Dendritic cell treated with granulocyte-macrophage colony-stimulating factor and Interleukin-4, amounts not matched to agents 40 ng/mL and 50 ng/mL, for 4 days (primary cell): ENCODE results near the gene SAA2.
"Not testable (repeated sequence)": the region's sequence is repeated elsewhere in the genome, so short reads cannot be mapped to it uniquely, and the experiment has no call there.

Source experiments
- H3K27ac Mint-ChIP-seq: one replicate; pipeline ENCODE4 v1.8.0; 2022; ENCODE audit warnings: mild to moderate bottlenecking, mixed read lengths
- H3K27me3 Mint-ChIP-seq: one replicate; pipeline ENCODE4 v1.8.0; 2022; ENCODE audit warnings: mild to moderate bottlenecking, mixed read lengths
- H3K36me3 Mint-ChIP-seq: one replicate; pipeline ENCODE4 v1.8.0; 2022; ENCODE audit warnings: low read depth, mixed read lengths
- H3K4me1 Mint-ChIP-seq: one replicate; pipeline ENCODE4 v1.8.0; 2022; ENCODE audit warnings: low read depth, mixed read lengths
- H3K4me3 Mint-ChIP-seq: one replicate; pipeline ENCODE4 v1.8.0; 2022; ENCODE audit warnings: mild to moderate bottlenecking, moderate library complexity, mixed read lengths
- H3K9me3 Mint-ChIP-seq: one replicate; pipeline ENCODE4 v1.8.0; 2022; ENCODE audit warnings: mixed read lengths
- intact Hi-C: fragments of 100-400 bp; cut with micrococcal nuclease; formaldehyde crosslinking; loops from one replicate; pipeline ENCODE4 v1.15.0; 2022

SAA2 gene

DNA sequence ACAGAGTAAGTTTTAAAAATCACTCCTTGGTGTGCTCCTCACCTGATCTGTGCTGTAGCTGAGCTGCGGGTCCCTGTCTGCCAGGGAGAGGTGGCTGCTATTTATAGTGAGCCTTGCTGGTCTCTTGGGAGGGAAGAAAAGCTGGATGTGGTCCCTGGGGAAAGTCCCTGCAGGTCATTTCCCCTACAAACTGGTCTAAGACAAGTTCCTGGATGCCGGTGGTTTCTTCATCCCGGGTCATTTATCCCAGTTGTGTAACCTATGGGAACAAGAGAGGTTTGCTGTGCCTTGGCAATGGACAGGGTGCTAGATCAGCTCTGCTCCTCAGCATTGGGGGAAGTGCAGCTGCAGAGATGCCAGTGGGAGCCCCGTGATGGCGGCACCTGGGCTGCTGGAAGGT lies at the start of gene SAA2:
Gene SAA2 (minus strand): TSS at position 108 of the 400 bp plus-strand sequence. CDS start 657 bp downstream, outside the sequence.
- Mint-ChIP-seq H3K4me3 (no peak within 1 kb of the TSS), H3K27ac (no peak within 1 kb of the TSS), H3K36me3 (no peaks in the 10 kb centered on the region), H3K9me3 (no peaks in the 10 kb centered on the region), H3K27me3 (peaks cover 3% of the 10 kb centered on the region), H3K4me1 (peaks cover 14% of the 10 kb centered on the region)
- intact Hi-C loops: no loop called here

DNA sequence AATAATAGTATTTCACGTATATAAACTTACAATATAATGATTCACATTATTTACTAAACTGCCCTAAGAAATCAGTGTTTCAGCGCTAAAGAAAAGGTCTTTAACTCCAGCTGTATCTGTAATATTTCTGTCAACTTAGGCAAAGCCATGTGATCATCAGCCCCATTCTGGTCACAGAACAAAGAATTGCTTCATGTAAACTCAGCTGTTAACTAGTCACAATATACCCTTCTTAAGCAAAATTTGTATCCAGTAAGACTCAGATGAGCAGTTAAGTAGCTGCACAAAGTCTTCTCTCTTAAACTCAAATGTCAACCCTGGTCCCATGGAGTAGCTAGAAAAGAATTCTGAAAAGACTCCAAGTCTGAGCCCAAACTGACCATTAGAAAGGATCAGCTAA lies 46.8 kb upstream of the SAA2 start:
- Mint-ChIP-seq H3K9me3 (no peaks in the 10 kb centered on the region), H3K4me1 (peaks cover 40% of the 10 kb centered on the region), H3K27me3 (no peaks in the 10 kb centered on the region), H3K36me3 (peaks cover 93% of the 10 kb centered on the region), H3K4me3 (no peak overlapping the region), H3K27ac (peak overlapping the region; percentile 80)
- intact Hi-C loops: loop anchor here (2.0 kb wide), 1 partner anchor 15 kb away; no protein-coding TSS in a partner anchor

DNA sequence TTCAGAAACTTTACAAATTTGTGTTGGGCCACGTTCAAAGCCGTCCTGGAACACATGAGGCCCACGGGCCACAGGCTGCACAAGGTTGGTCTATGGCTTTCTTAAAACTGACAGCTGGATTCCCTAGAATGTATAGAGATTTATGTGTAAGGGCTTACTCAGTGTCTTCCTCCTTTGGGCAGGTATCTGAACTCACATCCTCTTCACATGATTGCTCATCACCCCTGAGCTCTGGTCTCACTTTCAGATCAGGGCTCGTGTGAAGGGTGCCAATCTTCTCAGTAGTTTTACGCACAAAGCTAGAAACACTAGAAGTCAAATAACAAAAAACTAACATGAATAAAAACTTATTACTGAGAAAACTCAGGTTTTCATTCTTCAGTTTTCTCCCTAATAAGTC lies 46.4 kb upstream of the SAA2 start:
- H3K4me3 Mint-ChIP-seq: no peak overlapping the region
- H3K27me3 Mint-ChIP-seq: no peaks in the 10 kb centered on the region
- peaks cover 36% of the 10 kb centered on the region for H3K4me1 Mint-ChIP-seq
- intact Hi-C loops: loop anchor here (2.0 kb wide), 1 partner anchor 14 kb away; no protein-coding TSS in a partner anchor
- peaks cover 93% of the 10 kb centered on the region for H3K36me3 Mint-ChIP-seq
- no peaks in the 10 kb centered on the region for H3K9me3 Mint-ChIP-seq
- peak overlapping the region; percentile 63 for H3K27ac Mint-ChIP-seq

DNA sequence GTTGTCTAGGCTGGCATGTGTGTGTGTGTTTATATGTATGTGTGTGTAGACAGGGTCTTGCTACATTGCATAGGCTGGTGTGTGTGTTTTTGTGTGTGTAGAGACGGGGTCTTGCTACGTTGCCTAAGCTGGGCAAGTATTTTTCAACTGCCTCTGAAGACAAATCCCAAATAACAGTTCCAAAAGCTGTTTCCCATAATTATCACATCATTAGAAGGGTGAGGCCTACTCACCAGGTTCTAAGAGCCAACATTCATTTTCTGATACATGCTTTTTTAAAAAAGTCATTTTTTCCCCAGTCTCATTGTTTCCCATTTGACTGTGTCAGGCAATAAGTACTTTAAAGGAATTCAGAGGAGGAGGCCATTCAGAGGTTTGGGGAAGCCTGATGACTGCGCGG lies 40.4 kb upstream of the SAA2 start:
- intact Hi-C loops: no loop called here
- Mint-ChIP-seq H3K27ac (no peak overlapping the region), H3K4me1 (peaks cover 16% of the 10 kb centered on the region), H3K27me3 (no peaks in the 10 kb centered on the region), H3K9me3 (no peaks in the 10 kb centered on the region), H3K4me3 (no peak overlapping the region), H3K36me3 (peaks cover 92% of the 10 kb centered on the region)

DNA sequence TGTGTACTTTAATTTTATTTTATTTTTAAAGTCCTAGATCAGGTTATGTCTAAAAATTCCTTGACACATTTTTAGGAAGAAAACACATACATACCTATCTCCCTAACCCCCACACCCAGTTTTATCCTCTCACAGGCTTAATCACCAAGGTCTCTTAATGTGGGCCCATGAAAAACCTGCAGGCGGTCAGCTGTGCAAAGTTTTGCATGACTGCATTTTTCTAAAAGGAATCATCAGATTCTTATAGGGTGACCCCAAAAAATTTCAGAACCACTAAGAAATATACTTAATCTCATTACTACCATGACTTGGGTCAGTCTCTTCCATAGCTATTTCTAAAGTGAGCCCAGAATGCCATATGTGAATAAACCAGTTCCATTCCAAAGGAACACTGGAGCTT lies 37.4 kb upstream of the SAA2 start:
- intact Hi-C loops: no loop called here
- H3K36me3 Mint-ChIP-seq: peaks cover 92% of the 10 kb centered on the region
- H3K27ac Mint-ChIP-seq: no peak overlapping the region
- H3K4me1 Mint-ChIP-seq: peaks cover 24% of the 10 kb centered on the region
- H3K27me3 Mint-ChIP-seq: no peaks in the 10 kb centered on the region
- no peaks in the 10 kb centered on the region for H3K9me3 Mint-ChIP-seq
- H3K4me3 Mint-ChIP-seq: no peak overlapping the region

DNA sequence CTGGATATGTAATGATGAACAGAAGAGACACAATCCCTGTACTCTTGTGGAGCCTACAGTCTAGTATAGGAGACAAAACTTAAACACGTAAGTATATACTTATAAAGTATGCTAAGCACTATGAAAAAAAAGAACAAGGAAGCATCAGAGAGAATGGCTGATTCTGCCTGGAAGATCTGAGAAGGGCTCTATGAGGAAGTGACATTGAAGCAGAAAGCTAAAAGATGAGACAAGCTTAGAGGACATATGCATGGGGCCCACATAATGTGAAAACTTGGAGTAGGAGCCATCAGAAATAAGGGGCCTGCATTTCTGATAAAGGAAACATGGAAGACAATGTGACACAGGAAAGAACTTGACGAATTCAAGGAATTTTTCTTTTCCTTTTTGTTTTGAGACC lies 34.2 kb upstream of the SAA2 start:
- peak overlapping the region; percentile 76 for H3K27ac Mint-ChIP-seq
- no peaks in the 10 kb centered on the region for H3K27me3 Mint-ChIP-seq
- peaks cover 49% of the 10 kb centered on the region for H3K4me1 Mint-ChIP-seq
- H3K36me3 Mint-ChIP-seq: peaks cover 84% of the 10 kb centered on the region
- H3K9me3 Mint-ChIP-seq: no peaks in the 10 kb centered on the region
- no peak overlapping the region for H3K4me3 Mint-ChIP-seq
- intact Hi-C loops: loop anchor here (5.0 kb wide), 1 partner anchor 40 kb away; the partner anchor contains the start of genes GTF2H1 and HPS5

DNA sequence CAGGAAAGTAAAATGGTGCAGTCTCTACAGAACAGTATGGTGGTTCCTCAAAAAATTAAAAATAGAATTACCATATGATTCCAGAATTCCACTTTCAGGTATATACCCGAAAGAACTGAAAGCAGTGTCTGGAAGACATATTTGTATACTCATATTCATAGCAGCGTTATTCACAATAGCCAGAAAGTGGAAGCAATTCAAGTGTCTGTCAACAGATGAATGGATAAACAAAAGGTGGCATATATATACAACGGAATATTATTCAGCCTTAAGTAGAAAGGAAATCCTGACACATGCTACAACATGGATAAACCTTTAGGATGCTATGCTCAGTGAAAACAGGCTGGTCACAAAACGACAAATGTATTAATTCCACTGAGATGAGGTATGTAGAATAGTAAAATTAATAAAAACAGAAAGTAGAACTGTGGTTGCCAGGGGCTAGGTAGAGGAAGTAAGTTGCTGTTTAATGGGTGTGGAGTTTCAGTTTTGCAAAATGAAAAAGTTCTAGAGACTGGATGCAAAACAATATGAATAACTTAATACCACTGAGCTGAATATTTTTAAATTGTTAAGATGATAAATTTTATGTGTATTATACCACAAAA lies 32.1 kb upstream of the SAA2 start:
- Mint-ChIP-seq H3K4me1 (peaks cover 63% of the 10 kb centered on the region), H3K9me3 (no peaks in the 10 kb centered on the region), H3K27me3 (no peaks in the 10 kb centered on the region), H3K36me3 (peaks cover 85% of the 10 kb centered on the region), H3K4me3 (peak overlapping the region; percentile 32), H3K27ac (peak overlapping the region; percentile 76)
- intact Hi-C loops: loop anchor here (2.0 to 5.0 kb wide), 2 partner anchors 14 to 42 kb away; partner anchors contain the start of genes GTF2H1 and HPS5

DNA sequence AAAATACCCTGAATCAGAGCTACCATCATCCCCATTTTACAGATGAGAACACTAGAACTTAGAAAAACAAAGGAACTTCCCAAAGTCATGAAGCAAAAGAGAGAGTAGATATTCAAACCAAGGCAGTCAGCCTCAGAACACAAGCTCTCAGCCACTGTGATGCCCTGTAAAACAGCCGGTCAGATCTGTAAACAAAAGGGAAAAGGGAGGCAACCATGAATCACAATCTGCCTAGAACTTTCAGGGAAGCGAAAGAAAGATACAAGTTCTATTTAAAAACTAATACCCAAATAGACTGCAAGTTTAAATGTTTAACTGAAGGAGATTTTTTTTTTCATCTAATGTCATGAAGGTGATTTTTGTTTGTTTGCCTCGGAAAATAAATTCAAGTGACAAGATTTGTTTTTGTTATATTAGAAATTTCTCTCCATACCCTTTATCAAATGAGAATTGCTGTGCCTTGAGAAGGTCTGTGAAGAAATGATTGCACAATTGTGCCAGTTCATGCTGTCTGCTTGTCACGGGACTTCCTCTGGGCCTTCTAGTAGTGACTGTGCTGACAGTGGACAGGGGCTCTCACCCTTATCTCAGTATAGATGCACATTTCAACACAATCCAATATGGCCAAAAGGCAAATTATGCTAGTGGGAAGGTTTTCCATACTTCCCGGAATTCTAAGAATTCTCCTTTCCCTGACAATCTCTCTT lies 29.2 kb upstream of the SAA2 start:
- H3K27ac Mint-ChIP-seq: peak overlapping the region; percentile 91
- no peaks in the 10 kb centered on the region for H3K9me3 Mint-ChIP-seq

DNA sequence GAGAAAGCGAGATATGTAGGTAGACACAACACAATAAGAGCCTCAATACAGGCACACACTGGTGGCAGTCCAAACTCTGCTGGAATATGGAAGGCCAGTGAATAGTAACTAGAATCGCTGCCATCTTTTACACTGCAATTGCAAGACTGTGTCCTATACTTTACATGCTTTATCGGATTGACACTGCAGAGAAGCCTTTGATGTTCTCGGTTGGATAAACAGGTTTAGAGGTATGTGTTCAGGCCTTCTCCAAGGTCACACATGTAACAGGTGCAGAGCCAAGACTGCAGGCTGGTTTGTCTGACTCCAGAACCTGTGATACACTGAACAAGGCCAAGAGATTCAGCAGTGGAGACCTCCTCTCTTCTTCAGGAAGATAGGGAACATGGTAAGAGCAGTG lies 22.7 kb upstream of the SAA2 start:
- H3K27ac Mint-ChIP-seq: no peak overlapping the region
- intact Hi-C loops: no loop called here
- H3K4me1 Mint-ChIP-seq: peaks cover 4% of the 10 kb centered on the region

More for the DNA sequence above, 29.2 kb upstream of the SAA2 start:
- Mint-ChIP-seq H3K36me3 (peaks cover 66% of the 10 kb centered on the region), H3K4me1 (peaks cover 55% of the 10 kb centered on the region), H3K4me3 (peak overlapping the region; percentile 14), H3K27me3 (no peaks in the 10 kb centered on the region)
- intact Hi-C loops: no loop called here

DNA sequence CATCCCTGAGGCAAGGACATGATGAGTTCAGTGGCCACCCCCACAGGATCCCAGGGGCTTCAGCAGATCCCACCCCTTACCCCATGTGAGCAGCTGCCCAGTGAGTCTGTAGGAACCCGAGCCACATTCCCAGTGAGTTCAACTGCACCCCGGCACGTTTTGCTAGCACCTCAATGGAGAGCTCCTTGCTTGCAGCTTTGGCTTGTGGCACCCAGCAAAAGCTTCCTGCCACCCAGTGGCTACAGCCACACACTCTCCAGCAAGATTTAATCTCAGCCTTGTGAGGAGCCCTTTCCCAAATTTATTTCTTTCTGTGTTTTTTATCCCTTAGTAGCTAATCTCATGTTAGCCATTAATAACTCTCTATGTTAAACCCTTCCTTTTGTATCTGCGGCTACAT lies 21.6 kb upstream of the SAA2 start:
- intact Hi-C loops: no loop called here
- H3K36me3 Mint-ChIP-seq: peaks cover 2% of the 10 kb centered on the region
- H3K4me1 Mint-ChIP-seq: peaks cover 13% of the 10 kb centered on the region
- no peaks in the 10 kb centered on the region for H3K9me3 Mint-ChIP-seq
- H3K27me3 Mint-ChIP-seq: no peaks in the 10 kb centered on the region
- no peak overlapping the region for H3K27ac Mint-ChIP-seq
- no peak overlapping the region for H3K4me3 Mint-ChIP-seq

More for the DNA sequence above, 22.7 kb upstream of the SAA2 start:
- Mint-ChIP-seq H3K27me3 (no peaks in the 10 kb centered on the region), H3K9me3 (no peaks in the 10 kb centered on the region), H3K36me3 (peaks cover 13% of the 10 kb centered on the region), H3K4me3 (no peak overlapping the region)

DNA sequence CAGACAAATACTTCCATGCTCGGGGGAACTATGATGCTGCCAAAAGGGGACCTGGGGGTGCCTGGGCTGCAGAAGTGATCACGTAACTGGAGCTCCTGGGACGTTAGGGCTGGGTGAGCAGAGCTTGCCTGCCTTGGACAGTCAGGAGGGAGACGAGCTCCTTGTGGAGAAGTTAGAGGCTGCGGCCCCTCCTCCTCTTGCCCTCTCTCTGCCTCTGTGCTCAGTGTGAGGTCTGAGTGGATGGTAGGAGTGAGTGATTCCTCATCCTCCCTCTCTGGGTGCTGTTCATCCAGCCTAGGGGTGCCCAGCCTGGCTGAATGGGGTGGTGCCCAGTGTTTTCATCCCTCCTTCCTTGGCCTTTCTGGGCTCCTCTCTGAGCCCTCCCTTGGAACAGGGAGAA lies 20.8 kb upstream of the SAA2 start:
- H3K27me3 Mint-ChIP-seq, intact Hi-C loops, H3K27ac Mint-ChIP-seq, H3K9me3 Mint-ChIP-seq, H3K4me3 Mint-ChIP-seq, H3K36me3 Mint-ChIP-seq: not testable (repeated sequence)
- peaks cover 22% of the 10 kb centered on the region for H3K4me1 Mint-ChIP-seq

DNA sequence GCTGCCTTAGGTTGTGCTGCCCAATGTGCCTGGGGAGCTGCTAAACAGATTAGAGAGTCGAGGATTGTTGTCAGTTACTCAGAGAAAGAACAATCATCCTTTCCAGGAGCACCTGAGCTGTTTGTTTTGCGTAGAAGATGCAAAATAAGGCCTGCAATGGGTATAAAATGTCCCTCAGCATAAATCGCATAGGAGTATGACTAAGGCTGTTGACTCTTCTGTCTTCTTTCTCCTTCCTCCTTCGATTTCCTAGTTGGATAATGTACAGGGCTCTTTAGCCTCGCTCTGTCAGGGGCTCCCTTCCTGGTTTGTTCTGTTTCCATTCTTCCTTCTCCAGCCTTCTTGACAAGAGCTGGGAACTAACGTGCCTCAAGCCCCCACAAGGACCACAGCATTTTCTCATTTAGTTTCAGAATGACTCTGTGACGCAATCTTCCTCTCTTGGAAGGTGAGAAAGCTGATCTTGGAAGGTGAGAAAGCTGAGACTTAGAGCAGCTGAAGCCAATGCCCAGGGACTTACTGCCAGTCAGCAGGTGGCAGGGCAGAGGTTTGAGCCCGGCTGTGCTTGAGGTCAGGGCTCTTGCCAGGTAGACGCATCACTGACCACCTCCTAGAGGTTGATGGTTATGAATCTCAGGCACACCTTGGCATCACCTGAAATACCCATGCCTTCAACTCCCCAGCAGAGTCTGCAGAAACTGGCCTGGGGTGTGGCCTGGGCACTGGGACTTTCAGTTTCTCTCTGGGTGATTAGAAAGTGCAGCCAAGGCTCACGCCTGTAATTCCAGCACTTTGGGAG lies 19.1 kb upstream of the SAA2 start:
- H3K36me3 Mint-ChIP-seq, intact Hi-C loops, H3K27ac Mint-ChIP-seq, H3K9me3 Mint-ChIP-seq, H3K27me3 Mint-ChIP-seq, H3K4me3 Mint-ChIP-seq: not testable (repeated sequence)
- H3K4me1 Mint-ChIP-seq: peaks cover 26% of the 10 kb centered on the region

DNA sequence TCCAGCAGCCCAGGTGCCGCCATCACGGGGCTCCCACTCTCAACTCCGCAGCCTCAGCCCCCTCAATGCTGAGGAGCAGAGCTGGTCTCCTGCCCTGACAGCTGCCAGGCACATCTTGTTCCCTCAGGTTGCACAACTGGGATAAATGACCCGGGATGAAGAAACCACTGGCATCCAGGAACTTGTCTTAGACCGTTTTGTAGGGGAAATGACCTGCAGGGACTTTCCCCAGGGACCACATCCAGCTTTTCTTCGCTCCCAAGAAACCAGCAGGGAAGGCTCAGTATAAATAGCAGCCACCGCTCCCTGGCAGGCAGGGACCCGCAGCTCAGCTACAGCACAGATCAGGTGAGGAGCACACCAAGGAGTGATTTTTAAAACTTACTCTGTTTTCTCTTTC lies 17.5 kb upstream of the SAA2 start, which contains the start of gene SAA1:
Gene SAA1 (plus strand): TSS at position 316 of the 400 bp plus-strand sequence. CDS start 624 bp downstream, outside the sequence.
- intact Hi-C loops: no loop called here
- H3K9me3 Mint-ChIP-seq: no peaks in the 10 kb centered on the region
- peaks cover 26% of the 10 kb centered on the region for H3K4me1 Mint-ChIP-seq
- H3K27me3 Mint-ChIP-seq: no peaks in the 10 kb centered on the region
- H3K4me3 Mint-ChIP-seq: no peak within 1 kb of the TSS
- H3K36me3 Mint-ChIP-seq: no peaks in the 10 kb centered on the region
- H3K27ac Mint-ChIP-seq: peak within 1 kb of the TSS; percentile 23
